ENCODE results near the gene PRRT3. TPM values are rescaled to one million over a fixed set of nuclear protein-coding genes. Genes with fewer than 3 reads are reported as not detected.

PRRT3 gene
- total RNA-seq, 1 donor from 2014 or later: 0.47 TPM

DNA sequence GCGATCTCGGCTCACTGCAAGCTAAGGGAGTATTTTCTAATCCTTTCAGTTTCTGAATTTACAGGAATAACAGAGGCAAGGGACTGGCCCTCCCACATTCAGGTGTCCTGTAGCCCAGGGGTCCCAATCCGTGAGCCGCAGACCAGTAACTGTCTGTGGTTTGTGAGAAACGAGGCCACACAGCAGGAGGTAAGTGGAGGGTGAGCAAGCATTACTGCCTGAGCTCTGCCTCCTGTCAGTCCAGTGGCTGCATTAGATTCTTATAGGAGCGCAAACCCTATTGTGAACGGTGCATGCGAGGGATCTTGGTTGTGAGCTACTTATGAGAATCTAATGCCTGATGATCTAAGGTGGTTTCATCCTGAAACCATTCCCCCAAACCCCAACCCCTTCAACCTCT, 40.3 kb downstream of the PRRT3 start:
- TF ChIP-seq, protein P1, sequence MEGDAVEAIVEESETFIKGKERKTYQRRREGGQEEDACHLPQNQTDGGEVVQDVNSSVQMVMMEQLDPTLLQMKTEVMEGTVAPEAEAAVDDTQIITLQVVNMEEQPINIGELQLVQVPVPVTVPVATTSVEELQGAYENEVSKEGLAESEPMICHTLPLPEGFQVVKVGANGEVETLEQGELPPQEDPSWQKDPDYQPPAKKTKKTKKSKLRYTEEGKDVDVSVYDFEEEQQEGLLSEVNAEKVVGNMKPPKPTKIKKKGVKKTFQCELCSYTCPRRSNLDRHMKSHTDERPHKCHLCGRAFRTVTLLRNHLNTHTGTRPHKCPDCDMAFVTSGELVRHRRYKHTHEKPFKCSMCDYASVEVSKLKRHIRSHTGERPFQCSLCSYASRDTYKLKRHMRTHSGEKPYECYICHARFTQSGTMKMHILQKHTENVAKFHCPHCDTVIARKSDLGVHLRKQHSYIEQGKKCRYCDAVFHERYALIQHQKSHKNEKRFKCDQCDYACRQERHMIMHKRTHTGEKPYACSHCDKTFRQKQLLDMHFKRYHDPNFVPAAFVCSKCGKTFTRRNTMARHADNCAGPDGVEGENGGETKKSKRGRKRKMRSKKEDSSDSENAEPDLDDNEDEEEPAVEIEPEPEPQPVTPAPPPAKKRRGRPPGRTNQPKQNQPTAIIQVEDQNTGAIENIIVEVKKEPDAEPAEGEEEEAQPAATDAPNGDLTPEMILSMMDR (IDR thresholded peaks at IDR 0.05; ENCODE audit: borderline replicate concordance): no peak
- no peaks in the 10 kb centered on the region for H3K9me3 ChIP-seq (replicated peaks)
- H3K4me3 ChIP-seq: no peak overlapping the region
- DNase-seq: no peak
- H3K27me3 ChIP-seq (ENCODE audit: low read depth): no peaks in the 10 kb centered on the region
- H3K27ac ChIP-seq (replicated peaks): no peak overlapping the region
- no peaks in the 10 kb centered on the region for H3K36me3 ChIP-seq
- intact Hi-C loops (cut with micrococcal nuclease): no loop called here
- peaks cover 27% of the 10 kb centered on the region for H3K4me1 ChIP-seq

DNA sequence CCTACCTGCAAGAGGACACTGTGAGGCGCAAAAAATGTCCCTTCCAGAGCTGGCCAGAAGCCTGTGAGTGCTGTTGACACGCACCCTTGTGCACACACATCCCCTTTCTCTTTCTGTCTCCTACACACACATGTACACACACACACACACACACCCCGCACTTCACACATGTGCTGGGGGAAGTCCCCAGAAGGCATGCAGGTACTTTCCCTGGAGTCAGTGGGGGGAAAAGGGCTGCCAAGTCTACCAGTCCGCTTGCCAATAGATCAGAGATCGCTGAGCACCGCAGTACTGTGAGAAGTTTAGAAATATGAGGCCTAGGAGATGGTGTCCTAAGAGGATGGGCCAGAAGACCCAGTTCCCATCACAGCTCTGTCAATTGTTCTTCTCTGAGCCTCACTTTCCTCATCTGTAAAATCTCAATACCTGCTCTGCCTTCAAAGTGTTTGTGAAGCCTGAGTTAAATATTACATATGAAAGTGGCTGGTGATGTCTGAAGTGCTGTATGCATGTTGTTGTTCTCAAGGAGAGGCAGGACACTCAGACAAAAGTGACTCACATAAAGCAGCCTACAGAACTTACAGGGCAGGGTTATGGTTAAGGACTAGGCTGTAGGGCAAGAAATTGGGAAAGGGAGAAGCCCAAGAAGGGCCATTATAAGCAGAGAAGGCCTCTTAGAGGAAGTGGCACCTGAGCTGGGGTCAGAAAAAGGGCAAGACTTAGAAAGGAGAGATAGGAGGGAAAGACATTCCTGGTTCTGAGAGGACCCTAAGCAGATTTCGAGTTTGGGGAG, 42.8 kb downstream of the PRRT3 start:
- intact Hi-C loops (cut with micrococcal nuclease): no loop called here
- TF ChIP-seq, protein P1 (IDR thresholded peaks at IDR 0.05; ENCODE audit: borderline replicate concordance): no peak
- Histone ChIP-seq H3K4me3 (no peak overlapping the region), H3K27ac (replicated peaks) (no peak overlapping the region), H3K27me3 (ENCODE audit: low read depth) (no peaks in the 10 kb centered on the region), H3K36me3 (no peaks in the 10 kb centered on the region), H3K4me1 (peaks cover 3% of the 10 kb centered on the region), H3K9me3 (replicated peaks) (no peaks in the 10 kb centered on the region)
- DNase-seq: no peak

- Histone ChIP-seq H3K4me1 (peaks cover 4% of the 10 kb centered on the region), H3K4me3 (no peak overlapping the region), H3K9me3 (replicated peaks) (no peaks in the 10 kb centered on the region), H3K36me3 (no peaks in the 10 kb centered on the region), H3K27ac (replicated peaks) (no peak overlapping the region), H3K27me3 (ENCODE audit: low read depth) (no peaks in the 10 kb centered on the region)
- intact Hi-C loops (cut with micrococcal nuclease): no loop called here
- TF ChIP-seq, protein P1 (IDR thresholded peaks at IDR 0.05; ENCODE audit: borderline replicate concordance): no peak
- DNase-seq: no peak
Observed at GRCh38 chr3:9908286-9908685, 43.9 kb downstream of the PRRT3 start.

GRCh38 chr3:9906480-9906879, 45.7 kb downstream of the PRRT3 start:
- Histone ChIP-seq H3K27ac (replicated peaks) (no peak overlapping the region), H3K36me3 (no peaks in the 10 kb centered on the region), H3K9me3 (replicated peaks) (no peaks in the 10 kb centered on the region), H3K27me3 (ENCODE audit: low read depth) (no peaks in the 10 kb centered on the region), H3K4me1 (peaks cover 18% of the 10 kb centered on the region), H3K4me3 (no peak overlapping the region)
- TF ChIP-seq, protein P1 (IDR thresholded peaks at IDR 0.05; ENCODE audit: borderline replicate concordance): no peak
- intact Hi-C loops (cut with micrococcal nuclease): no loop called here
- DNase-seq: no peak

GRCh38 chr3:9903904-9904303, 48.3 kb downstream of the PRRT3 start:
- H3K4me1 ChIP-seq: peaks cover 18% of the 10 kb centered on the region
- no peak overlapping the region for H3K27ac ChIP-seq (replicated peaks)
- intact Hi-C loops (cut with micrococcal nuclease): no loop called here
- TF ChIP-seq, protein P1 (IDR thresholded peaks at IDR 0.05; ENCODE audit: borderline replicate concordance): no peak
- H3K4me3 ChIP-seq: no peak overlapping the region
- H3K36me3 ChIP-seq: no peaks in the 10 kb centered on the region
- no peaks in the 10 kb centered on the region for H3K27me3 ChIP-seq (ENCODE audit: low read depth)
- no peaks in the 10 kb centered on the region for H3K9me3 ChIP-seq (replicated peaks)
- DNase-seq: no peak
